Measurements from ENCODE around the gene STK26. TPM values are rescaled to one million over a fixed set of nuclear protein-coding genes. Genes with fewer than 3 reads are reported as not detected.

STK26 gene
- total and polyA plus RNA-seq, 2 of the 13 experiments (the other 11 are each of a cell fraction or from before 2014, with no cell fraction given) = 16.9 to 47.9 TPM

GRCh38 chrX:132033166-132033565, 10.1 kb downstream of the STK26 start (continued):
- TF ChIP-seq ZBTB40 (IDR thresholded peaks at IDR 0.05) (no peak), ZBTB40 (CRISPR knock-in tag; IDR thresholded peaks at IDR 0.05) (no peak), RERE (CRISPR knock-in tag; IDR thresholded peaks at IDR 0.05; ENCODE audit: low read depth) (no peak), PHF8 (CRISPR knock-in tag; IDR thresholded peaks at IDR 0.05) (no peak), ZNF713 (CRISPR knock-in tag; IDR thresholded peaks at IDR 0.05) (no peak), KDM3A (CRISPR knock-in tag; IDR thresholded peaks at IDR 0.05; ENCODE audit: low read depth) (no peak), SP140L (CRISPR knock-in tag; IDR thresholded peaks at IDR 0.05; ENCODE audit: borderline replicate concordance) (no peak), CERS6 (CRISPR knock-in tag; IDR thresholded peaks at IDR 0.05) (no peak), RORA (CRISPR knock-in tag; IDR thresholded peaks at IDR 0.05) (no peak), HNF4A (CRISPR knock-in tag; IDR thresholded peaks at IDR 0.05) (peak; percentile 68), MAF1 (CRISPR knock-in tag; IDR thresholded peaks at IDR 0.05; ENCODE audit: borderline replicate concordance) (no peak), SP2 (CRISPR knock-in tag; IDR thresholded peaks at IDR 0.05) (no peak), GATAD1 (CRISPR knock-in tag; IDR thresholded peaks at IDR 0.05) (no peak)
